ENCODE data around the gene CHD2.

The CHD2 gene

DNA sequence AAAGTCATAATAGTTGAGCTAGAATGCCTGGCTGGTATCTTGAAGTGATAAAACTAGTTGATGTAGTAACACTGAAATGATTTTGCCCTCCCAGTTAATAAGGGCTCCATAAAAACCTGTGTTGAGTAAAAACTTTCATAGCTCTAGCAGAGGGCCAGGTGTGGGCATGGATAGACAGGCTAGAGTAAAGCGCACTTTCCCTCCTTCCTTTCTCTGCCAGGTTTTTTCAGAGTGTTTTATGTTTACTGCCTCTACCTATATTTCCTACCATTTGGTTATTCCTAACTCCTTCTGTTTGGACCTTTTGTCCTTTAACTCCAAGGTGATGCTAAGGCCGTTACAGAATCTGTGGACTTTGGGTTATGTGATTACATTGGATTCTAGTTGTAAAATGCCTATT is 25.3 kb downstream of the CHD2 start:
- peaks cover 66% of the 10 kb centered on the region for H3K36me3 ChIP-seq
- no peak for DNase-seq
- no peaks in the 10 kb centered on the region for H3K27me3 ChIP-seq (ENCODE audit: insufficient read depth, low read depth, severe bottlenecking)
- no peak overlapping the region for H3K4me3 ChIP-seq (ENCODE audit: low read depth, low read length)
- H3K9me3 ChIP-seq (ENCODE audit: severe bottlenecking): no peaks in the 10 kb centered on the region
- TF ChIP-seq, protein P1, sequence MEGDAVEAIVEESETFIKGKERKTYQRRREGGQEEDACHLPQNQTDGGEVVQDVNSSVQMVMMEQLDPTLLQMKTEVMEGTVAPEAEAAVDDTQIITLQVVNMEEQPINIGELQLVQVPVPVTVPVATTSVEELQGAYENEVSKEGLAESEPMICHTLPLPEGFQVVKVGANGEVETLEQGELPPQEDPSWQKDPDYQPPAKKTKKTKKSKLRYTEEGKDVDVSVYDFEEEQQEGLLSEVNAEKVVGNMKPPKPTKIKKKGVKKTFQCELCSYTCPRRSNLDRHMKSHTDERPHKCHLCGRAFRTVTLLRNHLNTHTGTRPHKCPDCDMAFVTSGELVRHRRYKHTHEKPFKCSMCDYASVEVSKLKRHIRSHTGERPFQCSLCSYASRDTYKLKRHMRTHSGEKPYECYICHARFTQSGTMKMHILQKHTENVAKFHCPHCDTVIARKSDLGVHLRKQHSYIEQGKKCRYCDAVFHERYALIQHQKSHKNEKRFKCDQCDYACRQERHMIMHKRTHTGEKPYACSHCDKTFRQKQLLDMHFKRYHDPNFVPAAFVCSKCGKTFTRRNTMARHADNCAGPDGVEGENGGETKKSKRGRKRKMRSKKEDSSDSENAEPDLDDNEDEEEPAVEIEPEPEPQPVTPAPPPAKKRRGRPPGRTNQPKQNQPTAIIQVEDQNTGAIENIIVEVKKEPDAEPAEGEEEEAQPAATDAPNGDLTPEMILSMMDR (IDR thresholded peaks at IDR 0.05; ENCODE audit: low read depth, low read length): no peak
- H3K27ac ChIP-seq: no peak overlapping the region

DNA sequence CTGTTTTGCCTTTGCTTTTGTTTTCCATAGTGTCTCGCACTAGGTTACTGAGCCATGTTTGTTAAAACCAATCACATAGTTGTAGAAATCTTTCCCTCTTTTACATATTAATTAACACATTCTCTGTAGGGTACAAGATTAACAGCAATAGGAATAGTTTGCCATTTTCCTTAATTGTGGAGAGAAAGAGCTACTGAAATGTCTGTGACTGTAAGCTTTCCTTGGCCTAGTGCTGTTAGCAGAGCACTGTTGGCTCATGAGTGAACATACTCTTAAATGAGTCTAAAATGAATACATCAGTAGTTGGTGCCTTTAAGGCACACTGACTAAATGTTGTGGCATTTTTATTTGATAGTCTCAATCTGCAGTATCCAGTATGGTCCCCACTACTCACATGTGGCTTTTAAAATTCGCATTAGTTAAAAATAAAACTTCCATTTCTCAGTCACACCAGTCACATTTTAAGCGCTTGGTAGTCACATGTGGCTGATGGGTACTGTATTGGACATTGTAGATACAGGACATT is 28.2 kb downstream of the CHD2 start:
- TF ChIP-seq, protein P1 (IDR thresholded peaks at IDR 0.05; ENCODE audit: low read depth, low read length): no peak
- DNase-seq: no peak
- Histone ChIP-seq H3K27ac (no peak overlapping the region), H3K27me3 (ENCODE audit: insufficient read depth, low read depth, severe bottlenecking) (no peaks in the 10 kb centered on the region), H3K36me3 (peaks cover 73% of the 10 kb centered on the region), H3K4me3 (ENCODE audit: low read depth, low read length) (no peak overlapping the region), H3K9me3 (ENCODE audit: severe bottlenecking) (no peaks in the 10 kb centered on the region)

DNA sequence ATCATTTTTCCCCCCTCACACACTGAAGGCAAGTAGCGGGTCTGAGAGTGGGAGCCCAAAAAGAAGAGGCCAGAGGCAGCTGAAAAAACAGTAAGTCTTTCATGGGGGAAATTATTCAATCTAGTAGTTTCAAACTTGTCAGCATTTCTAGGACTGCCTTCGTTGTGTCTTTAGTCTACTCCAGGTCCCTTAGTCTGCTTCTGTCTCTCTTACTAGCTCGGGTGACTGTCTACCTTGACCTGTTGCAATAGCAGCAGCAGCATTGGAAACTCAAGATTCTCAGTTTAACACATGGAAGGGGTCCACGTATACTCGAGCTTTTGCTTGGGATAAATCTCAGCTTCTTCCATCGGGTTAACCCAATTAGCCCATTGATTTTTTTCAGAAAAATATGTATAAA is 28.9 kb downstream of the CHD2 start:
- no peaks in the 10 kb centered on the region for H3K9me3 ChIP-seq (ENCODE audit: severe bottlenecking)
- no peak overlapping the region for H3K27ac ChIP-seq
- DNase-seq: no peak
- peaks cover 81% of the 10 kb centered on the region for H3K36me3 ChIP-seq
- H3K4me3 ChIP-seq (ENCODE audit: low read depth, low read length): no peak overlapping the region
- TF ChIP-seq, protein P1 (IDR thresholded peaks at IDR 0.05; ENCODE audit: low read depth, low read length): no peak
- H3K27me3 ChIP-seq (ENCODE audit: insufficient read depth, low read depth, severe bottlenecking): no peaks in the 10 kb centered on the region

DNA sequence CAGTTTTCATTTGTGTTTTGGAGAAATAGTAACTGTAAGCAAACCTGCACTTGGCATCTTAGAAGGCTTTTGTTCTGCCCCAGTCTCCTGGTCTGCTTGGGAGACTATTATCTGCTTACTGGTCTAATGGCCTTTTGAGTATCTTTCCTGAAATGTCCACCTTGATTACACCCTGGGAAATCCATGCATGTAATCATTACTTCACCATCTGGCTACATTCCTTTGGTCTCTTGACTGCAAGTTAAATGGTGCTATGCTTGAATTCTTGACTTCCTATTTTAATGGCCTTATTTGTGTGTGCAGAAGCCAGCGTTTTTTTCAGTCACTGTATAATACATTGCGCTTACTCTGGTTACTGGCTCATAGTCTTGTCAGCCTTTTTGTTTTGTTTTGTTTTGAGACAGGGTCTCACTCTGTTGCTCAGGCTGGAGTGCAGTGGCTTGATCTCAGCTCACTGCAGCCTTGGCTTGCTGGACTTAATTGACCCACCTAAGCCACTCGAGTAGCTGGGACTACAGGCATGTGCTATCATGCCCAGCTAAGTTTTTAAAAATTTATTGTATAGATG is 30.0 kb downstream of the CHD2 start:
- Histone ChIP-seq H3K27ac (peak overlapping the region; percentile 55), H3K9me3 (ENCODE audit: severe bottlenecking) (no peaks in the 10 kb centered on the region), H3K27me3 (ENCODE audit: insufficient read depth, low read depth, severe bottlenecking) (no peaks in the 10 kb centered on the region), H3K36me3 (peaks cover 79% of the 10 kb centered on the region), H3K4me3 (ENCODE audit: low read depth, low read length) (no peak overlapping the region)
- peak; percentile 39 for DNase-seq
- TF ChIP-seq, protein P1 (IDR thresholded peaks at IDR 0.05; ENCODE audit: low read depth, low read length): no peak

DNA sequence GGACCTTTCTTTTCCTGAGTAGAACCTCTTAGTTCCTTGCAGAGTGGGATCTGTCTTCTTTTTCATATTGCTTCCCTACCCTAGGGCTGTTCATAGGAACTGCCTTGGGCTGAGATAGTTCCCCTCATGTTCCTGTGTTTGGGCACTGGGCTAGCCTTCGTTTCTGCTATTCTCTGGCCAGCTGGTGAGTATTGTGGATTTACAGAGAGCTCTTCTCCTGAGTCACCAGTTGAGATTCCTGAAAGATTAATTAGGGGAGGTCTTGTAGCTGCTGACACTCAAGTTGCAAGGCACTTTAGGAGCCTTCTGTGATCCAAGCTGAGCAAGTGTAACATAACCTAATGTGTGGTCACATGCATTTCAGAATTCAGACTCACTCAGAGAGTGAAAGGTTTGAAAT is 30.7 kb downstream of the CHD2 start:
- Histone ChIP-seq H3K9me3 (ENCODE audit: severe bottlenecking) (no peaks in the 10 kb centered on the region), H3K27me3 (ENCODE audit: insufficient read depth, low read depth, severe bottlenecking) (no peaks in the 10 kb centered on the region), H3K27ac (peak overlapping the region; percentile 55), H3K36me3 (peaks cover 79% of the 10 kb centered on the region), H3K4me3 (ENCODE audit: low read depth, low read length) (no peak overlapping the region)
- peak; percentile 46 for DNase-seq
- TF ChIP-seq, protein P1 (IDR thresholded peaks at IDR 0.05; ENCODE audit: low read depth, low read length): no peak

Measured in WERI-Rb-1 (cell line).